Inflammatory macrophage (primary cell): ENCODE results near the gene GNG7.
"Not testable (repeated sequence)": the region's sequence is repeated elsewhere in the genome, so short reads cannot be mapped to it uniquely, and the experiment has no call there.

ENCODE experiments used
- DNase-seq, 2 donors: peaks; one replicate each; pipeline ENCODE4 v3.0.0-alpha.2; 2020 to 2022

Gene GNG7

DNA sequence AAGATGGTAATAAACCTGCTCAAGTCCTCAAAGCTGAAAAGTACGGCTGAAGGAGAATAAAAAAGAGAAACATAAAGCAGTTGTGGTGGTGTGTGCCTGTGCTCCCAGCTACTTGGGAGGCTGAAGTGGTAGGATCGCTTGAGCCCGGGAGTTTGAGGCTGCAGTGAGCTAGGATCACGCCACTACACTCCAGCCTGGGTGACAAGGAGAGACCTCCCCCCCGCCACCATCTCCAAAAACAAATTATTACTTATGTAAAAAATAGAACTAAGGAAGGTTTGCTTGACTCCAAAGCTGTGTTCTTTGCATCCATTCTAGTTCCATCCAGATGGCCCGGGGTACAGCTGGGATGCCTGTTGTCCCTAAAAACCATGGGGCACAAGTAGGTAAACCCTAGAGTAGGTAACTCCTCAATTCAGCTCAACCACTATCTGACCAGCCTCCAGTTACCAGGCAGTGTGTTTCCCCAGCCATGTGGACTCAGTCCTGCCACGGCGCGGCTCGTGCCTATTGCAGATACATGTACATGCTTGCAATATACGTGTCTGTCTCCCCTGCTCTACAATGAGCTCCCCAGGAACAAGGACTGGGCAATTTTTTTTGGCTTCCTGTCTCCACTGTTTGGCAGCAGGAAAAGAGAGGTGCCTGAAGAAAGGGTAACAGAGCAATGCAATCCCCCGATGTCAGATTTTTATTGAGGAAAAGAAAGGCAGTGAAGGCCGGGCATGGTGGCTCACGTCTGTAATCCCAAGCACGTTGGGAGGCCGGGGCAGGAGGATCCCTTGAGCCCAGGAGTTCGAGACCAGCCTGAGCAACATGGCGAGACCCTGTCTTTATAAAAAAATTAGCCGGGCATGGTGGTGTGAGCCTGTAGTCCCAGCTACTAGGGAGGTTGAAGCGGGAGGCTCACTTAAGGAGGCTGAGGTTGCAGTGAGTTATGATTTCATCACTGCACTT, 101.3 kb downstream of the GNG7 start:
- DNase-seq: no peak

DNA sequence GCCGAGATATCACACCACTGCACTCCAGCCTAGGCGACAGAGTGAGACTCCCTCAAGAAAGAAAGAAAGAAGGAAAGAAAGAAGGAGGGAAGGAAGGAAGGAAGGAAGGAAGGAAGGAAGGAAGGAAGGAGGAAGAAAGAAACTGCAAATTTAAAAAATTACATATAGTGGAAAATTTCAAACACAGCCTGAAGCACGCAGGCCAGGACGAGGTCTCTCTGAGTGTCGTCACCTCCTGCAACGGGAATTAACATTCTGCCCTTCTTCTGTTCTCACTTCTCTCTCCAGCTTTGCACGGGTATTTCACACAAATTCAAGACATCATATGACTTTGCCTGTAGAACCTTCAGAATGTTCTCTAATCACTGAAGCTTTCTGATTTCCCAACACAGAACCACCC, 108.2 kb downstream of the GNG7 start:
- peak; percentile 38 to 63 for DNase-seq

DNA sequence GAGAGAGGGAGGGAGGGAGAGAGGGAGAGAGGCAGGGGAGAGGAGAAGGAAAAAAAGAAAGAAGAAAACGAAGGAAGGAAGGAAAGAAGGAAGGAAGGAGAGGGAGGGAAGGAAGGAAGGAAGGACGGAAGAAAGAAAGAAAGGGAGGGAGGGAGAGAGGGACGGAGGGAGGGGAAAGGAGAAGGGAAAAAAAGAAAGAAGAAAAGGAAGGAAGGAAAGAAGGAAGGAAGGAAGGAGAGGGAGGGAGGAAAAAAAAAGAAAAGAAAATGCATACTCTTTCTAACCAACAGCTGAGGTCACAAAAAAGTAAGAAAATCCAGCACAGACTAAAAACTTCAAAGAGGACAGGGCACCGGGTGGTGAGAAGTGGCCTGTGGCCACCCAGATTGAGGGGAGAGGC, 109.7 kb downstream of the GNG7 start:
- DNase-seq: no peak

DNA sequence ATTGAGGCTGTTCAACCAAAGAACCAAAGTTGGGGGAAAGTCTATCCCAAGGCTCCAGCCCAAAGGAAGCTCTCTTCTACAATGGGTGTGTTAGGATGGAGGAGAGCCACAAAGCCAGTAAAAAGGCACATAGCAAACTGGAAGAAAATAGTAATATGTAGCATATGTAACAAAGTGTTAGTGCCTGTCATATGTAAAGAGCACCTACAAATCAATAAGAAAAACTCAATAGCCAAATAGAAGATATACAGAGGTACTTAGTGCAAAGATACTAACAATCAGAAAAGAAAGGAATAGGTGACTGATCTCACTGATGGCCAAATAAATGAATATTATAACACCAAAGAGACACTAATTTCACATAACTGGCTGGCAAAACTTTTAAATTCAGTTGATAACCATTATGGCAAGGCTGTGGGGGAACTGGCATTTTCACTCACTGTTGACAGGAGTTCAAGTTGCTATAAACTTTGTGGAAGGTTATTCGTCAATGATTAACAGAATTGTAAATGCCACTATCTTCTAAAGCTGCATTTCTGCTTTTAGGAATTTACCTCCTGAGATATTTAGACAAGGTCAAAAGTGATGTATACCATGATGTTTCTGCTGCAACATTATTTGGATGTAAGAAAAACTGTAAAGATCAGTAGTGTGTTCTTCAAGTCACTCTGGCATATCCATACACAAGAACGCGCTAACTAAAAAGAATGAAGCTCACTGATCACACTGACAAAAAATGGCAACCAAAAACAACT, 110.8 kb downstream of the GNG7 start:
- no peak for DNase-seq

DNA sequence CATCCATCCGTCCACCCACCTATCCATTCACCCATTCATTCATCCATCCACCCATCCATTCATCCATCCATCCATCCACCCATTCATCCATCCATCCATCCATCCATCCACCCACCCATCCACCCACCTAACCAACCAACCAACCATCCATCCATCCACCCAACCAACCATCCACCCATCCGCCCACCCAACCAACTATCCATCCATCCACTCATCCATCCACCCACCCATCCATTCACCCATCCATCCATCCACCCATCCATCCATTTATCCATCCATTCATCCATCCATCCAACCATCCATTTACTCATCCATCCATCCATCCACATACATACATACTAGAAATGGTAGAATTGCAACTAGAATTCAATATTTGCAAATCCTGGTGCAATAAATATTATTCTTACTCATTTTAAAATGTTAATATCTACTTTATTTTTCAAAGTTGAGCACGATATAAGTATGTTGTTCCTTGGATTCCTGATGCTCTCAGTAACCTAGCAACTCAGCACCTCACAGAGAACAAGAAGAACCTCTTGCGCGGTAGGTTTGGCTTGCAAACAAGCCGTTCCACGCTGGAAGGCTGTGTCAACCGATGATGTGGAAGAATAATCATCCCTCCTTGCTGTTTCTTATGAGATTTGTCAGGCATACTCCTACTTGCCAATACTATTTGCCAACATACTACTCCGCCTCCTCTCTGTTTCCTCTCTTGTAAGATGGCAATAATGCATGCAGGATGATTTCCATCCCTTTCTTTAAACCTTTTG, 111.7 kb downstream of the GNG7 start:
- DNase-seq: no peak

DNA sequence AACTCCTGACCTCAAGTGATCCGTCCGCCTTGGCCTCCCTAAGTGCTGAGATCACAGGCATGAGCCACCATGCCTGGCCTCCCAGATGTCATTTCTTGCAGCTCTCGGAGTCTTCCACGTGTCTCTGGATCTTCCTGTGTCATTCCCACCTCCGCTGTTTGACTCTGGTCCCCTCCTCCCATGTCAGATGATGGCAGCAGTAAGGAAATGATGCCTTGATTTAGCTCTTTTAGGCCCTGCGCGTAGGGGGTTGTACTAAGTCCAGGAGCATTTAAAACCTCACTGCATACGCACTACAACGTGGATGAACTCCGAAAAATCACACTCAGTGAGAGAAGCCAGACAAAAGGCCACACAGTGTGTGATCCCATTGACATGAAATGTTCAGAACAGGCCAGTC, 113.1 kb downstream of the GNG7 start:
- DNase-seq: no peak

DNA sequence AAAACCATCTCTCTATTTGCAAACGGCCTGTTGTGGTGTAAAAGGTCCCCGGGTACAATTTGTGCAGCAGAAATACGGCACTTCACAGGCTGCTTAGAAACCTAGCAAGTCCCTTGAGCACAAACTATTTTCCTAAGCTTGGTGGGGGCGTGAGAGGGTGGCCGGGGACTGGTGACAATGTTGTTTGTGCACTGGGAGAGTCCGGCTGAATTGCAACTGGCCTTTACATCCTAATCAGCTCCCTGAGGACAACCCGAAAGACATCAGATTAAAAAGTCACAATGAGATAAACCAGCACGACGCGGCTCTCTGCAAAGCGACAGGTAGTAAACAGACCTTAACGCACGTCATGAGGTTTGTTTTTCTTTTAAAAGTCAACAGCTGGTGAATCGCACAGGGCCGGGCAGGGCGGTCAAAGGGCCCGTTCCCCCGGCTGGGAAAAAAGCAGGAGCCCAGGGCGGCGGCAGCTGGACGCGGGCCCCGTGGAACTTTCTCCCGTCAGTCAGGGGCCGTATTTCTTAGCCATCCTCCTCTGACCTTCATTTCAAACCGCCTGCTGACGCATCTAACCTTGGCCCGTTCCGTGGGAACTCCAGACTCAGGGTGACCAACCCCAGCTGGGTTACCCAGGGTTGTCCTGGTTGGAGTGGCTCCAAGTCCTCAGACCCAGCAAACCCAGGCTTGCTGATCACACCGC, 114.3 kb downstream of the GNG7 start:
- no peak for DNase-seq

DNA sequence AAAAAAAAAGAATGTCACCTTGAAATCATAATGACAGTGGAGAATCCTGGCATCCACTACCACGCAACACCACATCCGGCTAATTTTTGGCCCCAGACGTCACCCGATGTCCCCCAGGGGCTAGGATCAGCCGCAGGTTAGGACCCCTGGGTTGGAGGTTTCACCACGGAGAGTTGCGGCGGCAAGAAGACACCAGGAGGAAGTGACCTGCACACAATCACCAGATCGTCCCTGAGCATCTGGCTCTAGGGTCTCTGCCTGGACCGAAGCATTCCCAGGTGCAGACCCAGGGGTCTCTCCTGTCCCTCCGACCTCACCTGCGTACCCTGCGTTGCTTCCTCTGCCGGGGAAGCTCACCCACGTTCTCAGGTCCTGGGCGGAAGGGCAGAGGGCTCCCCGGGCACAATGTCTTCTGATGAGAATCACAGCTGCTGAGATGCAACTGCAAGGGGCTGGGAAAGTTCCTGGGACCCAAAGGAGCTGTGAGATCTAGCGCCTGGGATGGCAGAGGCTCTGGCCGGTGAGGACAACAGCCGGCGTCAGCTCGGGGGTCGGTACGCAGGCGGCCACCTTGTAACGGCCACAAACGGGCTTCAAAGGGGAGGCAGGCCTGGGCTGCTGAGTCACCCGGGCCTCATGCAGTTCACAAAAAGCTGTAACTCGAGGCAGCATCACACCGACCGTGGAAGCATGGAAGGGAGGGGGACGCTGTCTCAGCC, 115.3 kb downstream of the GNG7 start:
- DNase-seq: no peak

DNA sequence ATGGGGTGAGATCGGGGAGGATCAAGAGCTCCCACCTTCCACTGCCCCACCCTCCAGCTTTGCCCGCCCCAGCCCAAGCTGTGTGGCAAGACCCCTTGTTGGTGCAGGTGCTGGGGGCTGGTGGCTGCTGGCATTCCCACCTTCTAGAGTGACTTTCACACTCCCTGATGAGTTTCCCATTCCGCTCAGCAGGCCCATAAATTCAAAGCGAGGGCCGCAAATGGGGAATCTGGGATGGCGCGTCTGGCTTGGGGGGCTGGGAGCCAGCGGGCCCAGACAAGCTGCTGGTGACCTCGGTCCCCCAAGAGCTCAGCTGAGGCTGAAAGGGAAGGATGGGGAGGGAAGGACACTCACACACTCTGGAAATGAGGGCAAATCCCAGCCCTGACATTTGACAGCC, 116.3 kb downstream of the GNG7 start:
- DNase-seq: no peak

DNA sequence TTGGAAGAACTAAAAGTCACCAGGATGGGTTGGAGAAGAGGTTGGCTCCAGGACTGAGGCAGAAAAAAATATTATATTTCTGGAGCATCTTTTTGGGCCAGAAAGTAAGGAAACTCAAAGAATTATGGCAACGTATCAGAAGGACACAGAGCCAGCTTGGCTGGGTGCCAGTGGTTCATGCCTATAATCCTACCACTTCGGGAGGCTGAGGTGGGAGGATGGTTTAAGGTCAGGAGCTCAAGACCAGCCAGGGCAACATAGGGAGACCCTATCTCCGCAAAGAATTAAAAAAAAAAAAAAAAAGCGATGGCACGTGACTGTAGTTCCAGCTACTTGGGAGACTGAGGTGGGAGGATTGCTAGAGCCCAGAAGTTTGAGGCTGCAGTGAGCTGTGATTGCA, 118.5 kb downstream of the GNG7 start:
- DNase-seq: no peak

DNA sequence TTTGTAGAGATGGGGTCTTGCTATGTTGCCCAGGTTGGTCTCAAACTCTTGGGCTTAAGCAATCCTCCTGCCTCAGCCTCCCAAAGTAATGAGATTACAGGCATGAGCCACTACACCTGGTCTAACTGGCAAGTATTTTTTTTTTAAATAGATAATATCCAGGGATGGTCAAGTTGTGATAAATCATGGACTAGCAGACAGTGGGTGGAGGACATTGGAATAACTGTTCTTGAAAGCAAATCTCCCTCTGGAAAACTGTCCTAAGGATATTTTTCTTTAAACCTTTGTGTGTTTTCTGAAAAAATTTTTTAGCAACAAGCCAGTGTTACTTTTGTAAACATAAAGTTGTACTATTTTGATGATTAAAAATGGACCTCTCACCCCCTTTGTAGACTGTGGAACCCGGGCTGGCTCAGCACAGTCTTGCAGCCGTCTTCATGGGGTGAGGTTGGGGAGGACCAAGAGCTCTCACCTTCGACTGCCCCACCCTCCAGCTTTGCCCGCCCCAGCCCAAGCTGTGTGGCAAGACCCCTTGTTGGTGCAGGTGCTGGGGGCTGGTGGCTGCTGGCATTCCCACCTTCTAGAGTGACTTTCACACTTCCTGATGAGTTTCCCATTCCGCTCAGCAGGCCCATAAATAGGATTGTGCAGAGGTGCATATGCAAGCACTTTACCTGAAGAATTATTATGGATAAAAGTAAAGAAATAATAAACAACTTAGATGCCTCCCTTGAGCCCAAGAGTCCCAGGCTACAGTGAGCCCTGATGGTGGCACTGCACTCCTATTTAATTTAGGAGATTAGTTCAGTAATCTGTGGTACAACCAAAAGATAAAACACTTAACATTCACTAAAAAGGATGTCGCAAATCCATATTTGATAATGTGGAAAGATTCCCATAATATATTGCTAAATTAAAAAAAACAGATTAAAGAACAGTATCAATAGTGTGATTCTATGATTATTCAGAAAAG, 119.2 kb downstream of the GNG7 start:
- DNase-seq: no peak

DNA sequence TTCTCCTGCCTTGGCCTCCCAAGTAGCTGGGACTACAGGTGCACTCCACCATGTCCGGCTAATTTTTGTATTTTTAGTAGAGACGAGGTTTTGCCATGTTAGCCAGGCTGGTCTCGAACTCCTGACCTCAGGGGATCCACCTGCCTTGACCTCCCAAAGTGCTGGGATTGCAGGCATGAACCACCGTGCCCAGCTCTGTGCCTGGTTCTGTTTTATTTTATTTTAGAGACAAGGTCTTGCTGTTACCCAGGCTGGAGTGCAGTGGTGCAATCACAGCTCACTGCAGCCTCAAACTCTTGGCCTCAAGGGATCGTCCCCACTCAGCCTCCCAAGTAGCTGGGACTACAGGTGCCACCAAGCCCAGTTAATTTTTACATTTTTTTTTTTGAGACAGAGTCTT, 122.1 kb downstream of the GNG7 start:
- not testable (repeated sequence) for DNase-seq

DNA sequence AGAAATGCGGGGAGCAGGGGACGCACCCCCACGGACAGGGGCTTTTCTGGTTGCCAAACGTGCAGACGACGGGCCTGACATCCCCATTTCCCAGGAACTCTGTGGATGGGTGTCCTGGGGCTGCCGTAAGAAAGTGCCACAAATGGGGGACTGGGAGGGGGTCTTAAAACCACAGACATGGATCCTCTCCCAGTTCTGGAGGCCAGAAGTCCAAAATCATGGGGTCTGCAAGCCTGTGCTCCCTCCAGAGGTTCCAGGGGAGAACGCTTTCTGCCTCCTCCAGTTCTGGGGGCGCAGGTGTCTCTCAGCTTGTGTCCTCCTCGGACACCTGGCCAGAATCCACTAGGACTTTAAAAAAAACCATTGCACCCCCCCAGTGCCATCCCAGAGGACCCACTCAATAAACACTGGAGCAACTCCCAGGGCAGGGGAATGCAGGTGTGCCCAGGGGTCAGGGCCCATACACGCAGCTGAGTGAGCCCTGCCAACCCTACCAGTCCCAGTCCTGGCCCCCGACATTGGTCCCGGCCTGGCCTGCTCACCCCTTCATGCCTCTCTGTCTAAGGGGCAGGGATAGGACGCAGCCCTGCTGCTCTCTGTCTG, 122.7 kb downstream of the GNG7 start:
- no peak for DNase-seq

DNA sequence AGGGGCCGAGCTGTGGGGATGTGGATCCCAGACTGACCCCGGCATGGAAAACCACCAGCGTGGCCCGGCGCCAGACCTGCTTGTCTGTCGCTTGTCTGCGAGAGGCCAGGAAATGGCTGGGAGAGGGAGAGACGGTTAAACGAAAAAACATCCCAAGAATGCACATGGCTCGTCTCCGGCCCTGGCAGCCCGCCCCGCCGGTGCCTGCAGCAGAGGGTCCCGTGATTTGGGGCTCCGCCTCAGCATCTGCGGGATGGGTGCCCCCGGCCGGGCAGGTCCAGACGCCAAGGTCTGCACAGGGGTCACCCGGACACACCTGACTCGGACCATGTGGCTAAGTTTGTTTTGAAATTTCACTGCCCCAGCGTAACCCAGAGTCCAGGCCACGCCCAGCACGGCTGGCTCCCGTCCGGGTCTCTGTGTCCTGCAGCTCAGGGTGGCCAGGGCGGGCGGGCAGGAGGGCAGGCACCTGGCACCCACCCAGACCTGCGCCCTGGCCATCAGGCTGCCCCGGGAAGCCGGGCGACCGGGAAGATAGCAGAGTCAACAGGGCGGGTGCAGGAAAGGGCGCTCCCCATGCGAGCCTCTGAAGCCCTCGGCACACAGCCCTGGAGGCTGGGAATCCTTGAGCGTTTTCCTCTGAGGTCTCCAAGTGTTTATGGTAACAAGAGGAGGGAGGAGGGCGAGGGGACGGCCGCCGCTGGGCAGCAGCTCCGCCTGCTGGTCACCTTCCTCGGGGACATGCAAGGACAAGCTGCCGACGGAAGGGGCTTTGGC, 123.4 kb downstream of the GNG7 start:
- peak; percentile 68 to 71 for DNase-seq

DNA sequence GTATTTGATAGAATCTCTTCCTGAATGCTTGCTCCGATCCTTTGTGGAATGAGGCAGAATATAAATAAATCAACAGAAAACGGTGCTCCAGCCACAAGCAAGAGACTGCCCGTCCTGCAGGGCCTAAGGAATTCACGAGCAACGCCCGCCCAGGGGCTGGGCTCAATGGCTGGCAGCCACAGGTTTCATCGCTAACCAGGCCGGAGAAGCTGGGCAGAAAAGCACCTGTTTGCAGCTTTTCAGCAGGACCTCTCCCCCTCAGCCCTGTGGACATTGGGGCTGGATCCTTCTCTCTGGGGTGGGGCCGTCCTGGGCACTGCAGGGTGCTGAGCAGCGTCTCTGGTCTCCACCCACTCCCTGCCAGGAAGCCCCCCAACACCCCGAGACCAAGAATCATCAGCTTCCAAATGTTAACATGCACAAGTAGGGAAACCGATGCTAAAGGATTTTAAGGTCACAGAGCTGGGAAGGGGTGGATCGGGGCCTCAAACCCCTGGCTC, 124.1 kb downstream of the GNG7 start:
- DNase-seq: no peak

DNA sequence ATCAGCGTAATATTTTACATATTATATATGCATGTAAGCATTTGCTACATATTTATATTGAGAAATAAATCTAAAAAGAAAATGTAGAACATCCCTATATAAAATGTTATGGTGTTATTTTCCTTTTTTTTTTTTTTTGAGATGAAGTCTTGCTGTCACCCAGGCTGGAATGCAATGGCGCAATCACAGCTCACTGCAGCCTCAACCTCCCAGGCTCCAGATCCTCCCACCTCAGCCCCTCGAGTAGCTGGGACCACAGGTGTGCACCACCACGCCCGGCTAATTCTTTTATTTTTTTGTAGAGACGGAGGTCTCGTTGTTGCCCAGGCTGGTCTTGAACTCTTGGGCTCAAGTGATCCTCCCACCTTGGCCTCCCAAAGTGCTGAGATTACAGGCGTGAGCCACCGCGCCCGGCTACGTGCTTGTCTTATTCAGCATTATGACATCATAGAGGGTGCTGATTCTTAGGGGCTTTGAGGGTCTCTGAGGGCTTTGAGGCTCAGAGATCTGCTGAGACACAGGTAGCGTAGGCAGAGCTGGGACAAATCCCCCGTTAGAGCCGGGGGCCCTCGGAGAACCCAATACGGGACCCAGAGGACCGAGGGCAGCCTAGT, 124.7 kb downstream of the GNG7 start:
- no peak for DNase-seq

DNA sequence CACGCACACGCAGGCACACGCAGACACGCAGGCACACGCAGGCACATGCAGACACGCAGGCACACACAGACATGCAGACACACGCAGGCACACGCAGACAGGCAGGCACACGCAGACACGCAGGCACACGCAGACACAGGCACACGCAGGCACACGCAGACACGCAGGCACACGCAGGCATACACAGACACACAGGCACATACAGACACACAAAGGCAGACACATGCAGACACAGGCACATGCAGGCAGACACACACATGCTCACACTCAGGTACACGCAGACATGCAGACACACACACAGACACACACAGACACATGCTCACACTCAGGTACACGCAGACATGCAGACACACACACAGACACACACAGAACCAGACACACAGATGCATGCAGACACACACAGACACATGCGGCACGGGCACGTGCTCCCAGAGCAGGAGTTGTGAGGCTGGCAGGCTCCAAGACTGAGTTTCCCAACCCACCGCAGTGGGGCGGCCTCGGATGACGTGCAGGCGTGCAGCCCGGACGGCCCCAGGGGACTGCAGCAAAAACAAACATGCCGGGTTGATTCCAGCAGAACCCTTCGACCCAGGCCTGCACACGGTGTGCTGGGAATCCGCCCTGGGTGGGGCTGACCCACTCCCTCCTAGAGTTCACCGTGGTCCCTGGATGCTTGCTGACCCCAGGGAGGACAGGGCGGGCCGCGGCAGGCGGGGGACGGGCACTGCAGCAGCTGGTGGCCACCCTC, 126.6 kb downstream of the GNG7 start:
- DNase-seq: no peak
